AG10803 (cell line): ENCODE measurements around the gene MTUS2.

Experiments
- DNase-seq: peaks from one replicate; pipeline ENCODE4 v3.0.0; 2010; ENCODE audit warnings: low read depth
- H3K4me3 ChIP-seq: 2 replicates; pipeline ENCODE4 v1.5.1; 2011; ENCODE audit warnings: mild to moderate bottlenecking, low read length, control low read depth
- CTCF ChIP-seq: conservative IDR thresholded peaks from 2 replicates; pipeline ENCODE4 v1.5.1; 2011; ENCODE audit warnings: mild to moderate bottlenecking, low read length, control low read depth, inconsistent platforms

The MTUS2 gene

GRCh38 chr13:29065142-29065541, 245.0 kb downstream of the MTUS2 start:
- no peak for TF ChIP-seq CTCF
- no peak overlapping the region for H3K4me3 ChIP-seq
- no peak for DNase-seq

- no peak for DNase-seq
- no peak overlapping the region for H3K4me3 ChIP-seq
- no peak for TF ChIP-seq CTCF
Observed at GRCh38 chr13:29067306-29067945, 247.3 kb downstream of the MTUS2 start.

GRCh38 chr13:29073755-29074154, 253.6 kb downstream of the MTUS2 start:
- TF ChIP-seq CTCF, result no peak
- no peak for DNase-seq
- H3K4me3 ChIP-seq, result no peak overlapping the region

GRCh38 chr13:29077051-29077813, 257.1 kb downstream of the MTUS2 start:
- TF ChIP-seq CTCF, result no peak
- no peak for DNase-seq
- no peak overlapping the region for H3K4me3 ChIP-seq

- no peak overlapping the region for H3K4me3 ChIP-seq
- peak; percentile 1 for DNase-seq
- TF ChIP-seq CTCF, result no peak
Observed at GRCh38 chr13:29081036-29081435, 260.9 kb downstream of the MTUS2 start.

GRCh38 chr13:29081697-29082440, 261.7 kb downstream of the MTUS2 start:
- no peak for DNase-seq
- no peak overlapping the region for H3K4me3 ChIP-seq
- no peak for TF ChIP-seq CTCF
